Suppressor macrophage (primary cell): ENCODE data around the gene ADAM30.

ENCODE experiments used
- DNase-seq, 4 experiments: peaks; one replicate each; pipeline ENCODE4 v3.0.0-alpha.2; 2020 to 2022
- total RNA-seq, 17 experiments: gene quantifications; one replicate each; lab custom pipeline; 2026; ENCODE audit warnings: mixed read lengths in 6 of 17, inconsistent platforms in 3 of 17; lab: John Stamatoyannopoulos, UW

The ADAM30 gene
- total RNA-seq, result 0 to 1.2 (median 0) reads per million in 17 experiments

DNA sequence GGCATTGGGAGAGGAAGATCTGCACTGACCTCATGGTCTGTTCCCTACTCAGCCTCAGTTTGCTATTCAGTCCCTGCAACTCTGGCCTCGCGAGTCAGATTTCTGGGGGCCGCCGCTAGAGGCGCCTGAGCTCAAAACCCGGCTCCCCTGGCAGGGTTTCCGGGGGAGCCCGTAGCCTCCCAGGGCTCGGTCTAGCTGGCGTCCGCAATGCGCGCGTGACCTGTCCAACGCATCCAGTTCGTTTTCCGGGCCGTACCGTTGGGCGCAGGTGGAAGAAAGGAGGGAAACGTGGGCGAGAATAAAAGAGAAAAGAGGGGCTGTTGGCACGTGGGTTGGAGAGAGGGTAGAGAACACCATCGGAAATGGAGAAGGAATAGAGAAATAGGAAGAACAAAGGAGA, at the start of gene ADAM30:
Gene ADAM30 (minus strand): TSS at position 213 of the 400 bp plus-strand sequence. CDS start 179 bp downstream, at position 34.
- DNase-seq, result no peak

DNA sequence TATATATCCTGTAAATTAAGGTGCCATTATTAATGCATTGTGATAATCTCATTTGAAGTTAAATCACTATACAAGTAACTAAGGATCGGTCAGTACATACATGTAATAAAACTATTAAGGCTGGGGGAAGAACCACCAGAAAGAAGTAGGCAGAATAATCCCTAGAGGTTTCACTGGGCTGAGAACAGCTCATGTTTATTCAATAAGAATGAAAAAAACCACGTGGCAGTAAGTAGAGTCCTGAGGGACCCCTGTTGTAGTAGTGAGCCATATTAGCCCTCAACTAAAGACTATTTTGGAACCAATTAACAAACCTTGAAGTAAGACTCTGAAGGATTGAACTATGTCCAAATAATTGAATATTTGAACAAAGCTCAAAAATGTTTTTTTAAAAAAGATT, 46.9 kb upstream of the ADAM30 start:
- DNase-seq, result no peak

DNA sequence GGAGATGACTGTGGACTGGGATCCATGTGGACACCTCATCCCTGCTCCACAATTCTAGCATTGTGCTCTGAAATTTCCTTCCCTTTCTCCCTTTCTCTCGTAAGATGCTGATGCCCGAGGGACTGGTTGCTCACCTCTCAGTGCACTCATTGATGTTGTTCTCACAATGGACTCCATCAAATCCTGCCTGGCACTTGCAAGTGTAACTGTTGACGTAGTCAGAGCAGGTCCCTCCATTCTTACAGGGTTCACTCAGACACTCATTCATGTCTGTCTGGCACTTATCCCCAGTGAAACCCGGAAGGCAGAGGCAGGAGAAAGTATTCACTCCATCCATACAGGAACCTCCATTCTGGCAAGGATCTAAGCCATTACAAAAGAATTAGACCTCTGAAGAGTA, 45.1 kb upstream of the ADAM30 start:
- DNase-seq, result no peak

DNA sequence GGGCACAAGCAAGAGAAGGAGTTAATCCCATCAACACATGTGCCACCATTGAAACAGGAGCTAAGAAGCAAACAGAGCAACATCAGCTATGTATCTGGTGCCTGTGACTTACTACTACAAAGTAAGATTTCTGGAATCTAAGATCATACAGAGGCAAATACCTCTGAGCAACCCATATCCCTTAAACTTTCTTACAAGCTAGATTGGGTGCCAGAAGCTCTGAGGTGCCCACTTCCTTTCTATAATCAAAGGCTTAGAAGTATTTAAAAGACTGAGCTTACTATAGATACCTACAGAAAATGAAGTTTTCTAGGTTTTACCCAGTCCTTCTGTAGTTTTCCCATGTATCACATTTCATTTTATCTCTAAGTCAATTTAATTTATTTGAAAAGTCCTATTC, 44.4 kb upstream of the ADAM30 start:
- no peak for DNase-seq

DNA sequence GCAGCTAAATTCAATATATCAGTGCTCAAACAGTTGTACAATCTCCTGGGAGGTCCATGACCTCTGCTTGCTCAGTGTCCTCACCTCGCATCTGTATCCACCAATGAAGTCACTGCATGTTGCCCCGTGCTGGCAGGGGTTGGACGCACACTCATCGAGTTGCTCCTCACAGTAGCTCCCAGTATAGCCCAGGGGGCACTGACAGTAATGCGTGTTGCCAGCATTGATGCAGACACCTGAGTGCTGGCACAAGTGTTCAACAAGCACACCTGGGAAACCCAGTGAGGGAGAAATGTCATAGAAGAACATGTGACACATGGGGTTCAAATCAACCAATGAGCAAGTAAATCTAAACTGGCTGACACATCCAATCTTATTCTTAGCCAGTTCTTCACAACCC, 40.9 kb upstream of the ADAM30 start:
- no peak for DNase-seq

DNA sequence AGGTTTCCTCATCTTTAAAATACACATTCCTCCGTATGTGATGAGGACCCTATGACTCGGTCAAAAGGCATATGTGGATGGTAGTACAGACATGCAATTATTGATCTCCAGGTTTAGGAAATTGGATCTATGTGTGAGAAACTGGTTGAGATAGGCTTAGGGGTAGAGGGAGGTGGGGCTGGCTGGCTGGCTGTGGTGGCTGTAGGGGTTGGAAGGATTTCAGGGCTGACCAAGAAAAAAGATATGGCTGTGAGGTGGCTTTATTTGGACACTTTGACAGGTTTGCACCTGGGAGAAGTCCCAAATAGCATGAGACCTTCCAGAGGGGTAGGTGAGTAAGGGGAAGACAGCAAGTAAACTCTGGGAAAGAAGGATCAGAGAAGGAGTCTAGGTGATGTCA, 39.6 kb upstream of the ADAM30 start:
- no peak for DNase-seq

DNA sequence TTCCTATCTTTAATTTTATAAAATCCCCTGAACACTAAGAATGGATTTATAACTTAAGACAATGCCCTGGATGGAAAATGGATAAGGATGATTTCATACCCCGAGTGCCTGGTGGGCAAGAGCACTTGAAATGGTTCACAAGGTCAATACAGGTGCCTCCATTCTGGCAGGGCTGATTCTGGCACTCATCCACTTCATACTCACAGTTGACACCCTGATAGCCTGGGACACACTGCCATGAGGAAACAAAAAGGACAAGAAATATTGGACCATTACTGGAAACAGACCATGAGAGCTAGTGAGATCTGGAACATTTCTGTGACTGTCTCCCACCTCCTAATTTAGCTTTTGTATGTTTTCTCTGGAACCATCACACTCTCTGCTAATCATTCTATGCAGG, 39.1 kb upstream of the ADAM30 start:
- DNase-seq, result no peak

DNA sequence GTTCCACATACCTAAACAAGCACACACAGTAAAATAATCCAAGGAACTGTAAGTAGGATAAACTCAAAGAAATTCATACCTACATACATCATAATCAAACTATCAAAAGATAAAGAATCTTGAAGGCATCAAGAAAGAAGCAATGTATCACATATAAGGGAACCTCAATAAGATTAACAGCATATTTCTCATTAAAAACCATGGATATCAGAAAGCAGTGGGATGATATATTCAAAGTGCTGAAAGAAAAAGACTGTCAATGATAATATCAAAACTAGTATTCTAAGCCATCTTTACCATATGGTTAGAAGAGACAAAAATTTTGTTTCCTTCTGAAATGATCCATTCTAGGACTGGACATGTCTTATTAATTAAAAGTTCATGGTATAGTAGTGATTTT, 37.1 kb upstream of the ADAM30 start:
- no peak for DNase-seq

DNA sequence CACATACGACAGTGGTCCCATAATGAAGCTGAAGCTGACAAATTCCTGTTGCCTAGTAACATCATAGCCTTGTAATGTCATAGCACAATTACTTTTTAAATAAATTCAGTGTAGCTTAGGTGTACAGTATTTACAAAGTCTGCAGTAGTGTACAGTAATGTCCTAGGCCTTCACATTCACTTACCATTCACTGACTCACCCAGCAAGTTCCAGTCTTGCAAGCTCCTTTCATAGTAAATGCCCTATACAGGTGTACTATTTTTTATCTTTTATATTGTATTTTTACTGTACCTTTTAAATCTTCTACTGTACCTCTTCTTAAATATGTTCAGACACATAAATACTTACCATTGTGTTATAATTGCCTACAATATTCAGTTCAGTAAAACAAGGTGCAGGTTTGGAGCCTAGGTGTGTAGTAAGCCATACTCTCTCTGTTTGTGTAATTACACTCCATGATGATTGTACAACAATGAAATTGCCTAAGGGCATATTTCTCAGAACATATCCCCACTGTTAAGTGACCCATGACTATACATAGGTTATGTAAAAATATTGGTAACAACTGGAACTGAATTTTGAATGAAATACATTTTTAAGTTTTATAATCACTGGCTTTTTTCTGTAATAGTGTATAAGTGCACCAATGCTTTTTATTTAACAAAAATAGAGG, 33.5 kb upstream of the ADAM30 start:
- no peak for DNase-seq

DNA sequence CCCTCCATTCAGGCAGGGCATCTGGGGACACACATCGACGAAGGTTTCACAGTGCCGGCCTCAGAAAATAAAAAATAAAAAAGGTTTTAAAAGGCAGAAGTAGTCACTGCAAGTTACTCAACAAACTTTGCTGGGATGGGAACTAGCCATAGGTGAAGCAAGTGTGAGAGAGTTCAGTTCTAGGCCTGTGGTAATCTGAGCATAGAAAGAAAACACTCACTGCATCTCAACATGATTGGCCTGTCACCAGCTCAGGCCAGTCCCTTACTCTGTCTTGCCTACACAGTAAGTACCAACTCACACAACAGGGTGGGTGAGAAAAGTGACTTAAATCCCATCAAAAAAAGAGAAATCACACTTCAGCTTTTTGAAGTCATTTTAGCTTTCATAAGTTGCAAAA, 30.2 kb upstream of the ADAM30 start:
- no peak for DNase-seq

DNA sequence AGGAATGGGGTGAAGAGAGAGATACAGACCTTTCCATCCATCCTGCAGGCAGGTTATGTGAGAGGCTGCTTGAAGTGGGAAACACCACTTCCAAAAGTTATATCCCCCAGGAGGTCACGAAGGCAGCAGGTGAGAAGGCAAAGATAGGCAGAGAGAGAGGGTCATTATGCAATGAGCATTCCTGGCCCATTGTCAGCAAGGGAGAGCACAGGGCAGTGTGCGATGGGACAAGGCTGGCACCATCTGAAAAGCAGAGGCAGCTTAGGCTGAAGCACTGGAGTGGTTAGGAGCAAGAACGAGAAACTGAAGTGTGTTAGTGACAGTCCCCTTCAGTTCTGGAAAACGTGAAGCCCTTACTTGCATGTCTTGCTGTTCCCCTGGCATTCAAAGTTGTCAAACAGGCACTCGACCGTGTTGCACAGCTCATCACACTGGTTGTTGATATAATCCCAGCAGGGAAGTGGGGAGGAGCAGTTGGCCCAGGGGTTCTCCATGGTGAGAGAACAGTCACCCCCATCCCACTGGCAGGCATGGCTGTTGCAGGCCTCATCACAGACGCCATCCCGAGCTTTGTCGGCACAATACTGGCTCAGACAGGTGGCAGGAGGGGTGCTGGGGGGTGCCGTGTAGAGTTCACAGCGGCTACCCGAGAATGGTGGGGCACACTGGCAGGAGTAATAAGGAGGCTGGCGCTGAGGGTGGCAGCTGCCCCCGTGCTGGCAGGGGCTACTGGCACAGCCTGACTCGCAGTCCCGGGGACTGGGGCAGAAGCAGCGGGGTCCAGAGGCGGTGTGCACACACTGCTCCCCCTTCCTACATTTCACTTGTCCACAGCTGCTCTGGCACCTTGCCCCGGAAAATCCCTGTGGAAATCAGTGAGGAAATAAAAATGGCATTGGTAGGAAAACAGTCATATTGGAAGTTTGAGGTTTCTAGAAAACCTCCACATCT, 28.9 kb upstream of the ADAM30 start:
- no peak for DNase-seq

DNA sequence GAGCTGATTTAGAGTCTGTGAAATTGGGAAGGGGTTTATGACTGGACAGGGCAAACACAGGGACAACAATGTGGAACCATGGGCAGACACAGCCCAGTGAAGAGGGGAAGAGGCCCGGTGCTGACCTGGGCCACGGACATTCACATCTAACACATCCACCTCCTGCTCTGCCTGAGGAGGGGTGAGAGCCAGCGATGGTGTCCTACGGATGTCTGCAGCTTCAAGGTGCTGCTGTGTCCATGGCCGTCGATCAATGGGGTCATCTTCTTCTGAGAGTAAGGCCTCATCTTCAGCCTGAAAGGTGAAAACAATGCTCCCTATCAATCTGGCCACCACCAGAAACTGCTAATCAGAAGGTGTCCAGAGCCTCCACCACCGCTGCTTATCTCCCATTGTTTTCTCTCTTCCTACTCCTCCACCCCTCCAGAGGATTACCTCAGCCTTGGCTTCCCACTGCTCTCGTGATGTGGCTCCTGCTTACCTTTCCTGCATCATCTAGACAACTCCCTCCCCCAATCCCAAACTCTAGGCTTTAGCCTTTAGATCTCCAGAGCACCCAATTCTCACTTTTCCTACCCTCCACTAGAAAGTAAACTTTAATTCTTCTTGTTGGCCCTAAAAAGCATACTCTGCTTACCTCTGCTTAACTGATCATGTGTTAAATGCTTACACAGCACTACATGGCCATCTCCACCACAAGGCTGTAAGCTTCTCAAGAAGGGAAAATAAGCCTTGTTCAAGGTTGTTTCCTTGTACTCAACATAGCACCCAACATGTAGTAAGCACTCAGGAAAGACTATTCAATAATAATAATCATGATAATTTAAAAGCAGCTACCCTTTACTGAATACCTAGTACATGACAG, 24.0 kb upstream of the ADAM30 start:
- DNase-seq, result no peak

DNA sequence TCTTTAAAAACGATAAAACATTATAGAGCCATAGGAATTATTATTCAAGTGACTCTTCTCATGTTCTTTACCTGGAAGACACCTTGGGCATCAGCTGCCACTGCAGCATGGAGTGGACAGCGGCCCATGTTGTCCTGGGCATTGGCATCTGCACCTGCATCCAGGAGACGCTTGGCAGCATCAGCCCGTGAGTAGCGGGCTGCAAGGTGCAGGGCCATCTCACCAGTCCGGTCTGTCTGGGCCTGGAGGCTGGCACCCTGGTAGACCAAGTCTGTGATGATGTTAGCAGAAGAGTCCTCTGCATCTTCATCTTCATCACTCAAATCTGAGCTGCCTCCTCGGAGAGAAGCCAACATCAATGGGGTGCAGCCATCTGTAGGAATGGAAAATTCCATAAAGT, 22.9 kb upstream of the ADAM30 start:
- DNase-seq, result no peak

DNA sequence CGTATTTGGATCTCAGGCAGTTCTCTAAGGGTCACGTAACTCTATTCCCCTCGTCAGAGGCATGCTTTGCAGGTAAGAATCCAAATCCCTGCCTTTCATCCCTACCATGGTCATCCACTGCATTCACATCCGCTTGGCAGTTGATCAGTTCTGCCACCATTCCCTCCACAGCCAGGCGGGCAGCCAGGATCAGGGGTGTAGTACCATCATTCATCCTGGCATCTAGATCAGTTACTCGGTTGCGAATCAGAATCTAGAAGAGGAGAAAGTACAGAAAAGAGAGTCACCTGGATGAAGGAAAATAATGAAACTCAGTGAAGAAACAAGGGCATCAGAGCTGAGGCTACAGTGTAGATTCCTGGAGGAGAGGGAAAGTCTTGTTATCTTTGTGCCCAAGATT, 22.0 kb upstream of the ADAM30 start:
- DNase-seq, result no peak

DNA sequence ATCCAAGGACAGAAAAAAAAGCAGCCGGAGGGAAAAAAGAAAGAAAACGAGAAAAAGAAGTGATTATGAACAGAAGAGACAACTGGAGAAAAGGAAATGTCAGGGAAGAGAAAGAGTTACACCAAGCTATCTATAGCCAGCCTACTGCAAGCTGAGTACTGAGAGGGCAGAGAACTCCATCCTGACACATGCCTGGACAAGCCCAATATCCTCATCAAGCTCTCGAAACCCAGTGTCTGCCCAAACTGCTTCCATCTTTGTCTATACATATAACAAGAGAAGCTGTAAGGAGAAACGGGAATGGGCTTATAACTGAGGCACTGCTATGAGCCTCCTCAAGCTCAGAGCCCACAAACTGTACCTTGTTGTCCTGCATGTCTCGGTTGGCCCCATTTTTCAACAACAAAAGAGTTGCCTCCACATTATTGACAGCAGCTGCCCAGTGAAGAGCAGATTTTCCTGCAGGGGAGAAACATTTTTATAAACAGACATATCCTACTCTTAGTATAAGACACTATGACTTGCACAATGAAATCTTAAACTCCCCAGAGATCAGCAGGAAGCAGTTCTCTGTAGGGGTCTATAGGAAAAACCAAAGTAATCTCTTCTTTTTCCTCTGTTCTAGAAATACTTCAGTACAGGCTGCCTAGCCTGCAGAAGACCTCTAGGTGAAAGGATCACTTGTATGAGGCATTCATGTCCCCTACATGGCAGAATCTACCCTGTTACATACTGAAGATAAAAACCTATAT, 21.2 kb upstream of the ADAM30 start:
- no peak for DNase-seq

DNA sequence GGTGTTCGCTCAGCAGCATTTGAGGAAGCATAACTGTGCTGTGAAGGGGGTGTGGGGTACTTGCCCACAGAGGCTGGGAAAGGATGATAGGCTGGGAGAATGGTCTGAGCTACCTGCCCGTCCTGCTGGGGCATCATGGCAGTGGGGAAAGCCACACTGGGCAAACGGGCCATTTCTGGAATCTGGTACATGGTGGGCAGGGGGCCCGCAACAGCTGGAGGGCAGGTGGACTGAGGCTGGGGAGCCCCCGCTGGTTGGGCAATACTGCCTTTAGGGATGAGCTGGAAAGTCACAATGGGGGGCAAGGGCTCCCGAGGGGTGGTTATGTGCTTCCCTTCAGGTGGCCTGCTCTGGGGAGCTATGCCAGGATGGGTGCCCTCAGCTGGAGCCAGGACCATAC, 19.2 kb upstream of the ADAM30 start:
- no peak for DNase-seq

DNA sequence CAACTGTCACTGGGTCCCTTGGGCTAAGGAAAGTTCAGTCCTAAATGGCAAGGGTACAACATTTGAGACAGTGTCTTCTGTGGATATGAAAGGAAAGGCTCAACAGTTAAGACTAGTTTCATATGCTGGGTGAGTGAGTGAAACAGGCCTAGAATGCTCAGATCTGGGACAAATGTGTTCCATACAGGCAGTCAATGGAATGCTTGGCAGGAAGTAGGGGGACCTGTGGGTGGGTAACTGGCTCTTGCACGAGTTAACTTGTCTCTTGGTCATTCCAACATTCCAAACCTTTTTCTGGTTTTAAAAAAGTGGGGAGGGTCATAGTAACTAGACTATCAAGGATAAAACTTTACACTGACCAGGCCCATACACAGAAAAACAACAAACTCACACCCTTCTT, 17.8 kb upstream of the ADAM30 start:
- DNase-seq, result no peak

DNA sequence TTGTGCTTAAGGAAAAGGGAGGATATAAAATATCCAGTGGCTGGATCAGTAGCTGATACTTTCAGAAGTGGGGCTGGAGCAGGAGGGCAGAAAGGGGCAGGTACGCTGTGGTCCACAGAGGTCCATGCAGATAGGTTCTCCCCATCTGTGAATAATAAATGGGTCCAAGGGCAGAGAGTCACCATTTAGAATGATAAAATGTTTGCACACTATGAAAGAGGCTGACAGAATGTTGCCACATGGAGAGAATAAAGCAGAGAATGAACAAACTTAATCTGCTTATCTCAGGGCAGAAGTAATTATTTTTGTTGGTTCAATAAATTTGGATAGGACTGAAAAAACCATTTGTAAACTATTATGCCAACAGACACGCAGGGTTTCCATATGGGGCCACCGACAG, 16.6 kb upstream of the ADAM30 start:
- DNase-seq, result no peak

DNA sequence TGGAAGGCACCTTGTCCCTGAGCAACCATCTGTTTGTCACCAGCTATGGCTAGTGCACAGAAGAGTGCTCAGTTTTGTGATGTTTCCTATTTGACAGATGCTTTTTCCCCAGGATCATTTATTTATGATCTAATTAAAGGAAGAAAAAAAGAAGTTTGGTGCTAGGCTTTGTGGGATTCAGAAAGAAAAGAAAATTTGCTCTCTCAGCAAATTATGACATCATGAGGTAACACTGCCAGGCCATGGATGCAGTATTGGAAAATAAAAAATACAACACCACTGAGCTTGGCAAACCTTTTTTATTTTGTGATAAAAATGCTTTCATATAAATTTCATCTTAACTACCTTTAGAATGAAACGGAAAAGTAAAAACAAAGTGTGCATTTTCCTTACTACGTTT, 15.5 kb upstream of the ADAM30 start:
- no peak for DNase-seq

DNA sequence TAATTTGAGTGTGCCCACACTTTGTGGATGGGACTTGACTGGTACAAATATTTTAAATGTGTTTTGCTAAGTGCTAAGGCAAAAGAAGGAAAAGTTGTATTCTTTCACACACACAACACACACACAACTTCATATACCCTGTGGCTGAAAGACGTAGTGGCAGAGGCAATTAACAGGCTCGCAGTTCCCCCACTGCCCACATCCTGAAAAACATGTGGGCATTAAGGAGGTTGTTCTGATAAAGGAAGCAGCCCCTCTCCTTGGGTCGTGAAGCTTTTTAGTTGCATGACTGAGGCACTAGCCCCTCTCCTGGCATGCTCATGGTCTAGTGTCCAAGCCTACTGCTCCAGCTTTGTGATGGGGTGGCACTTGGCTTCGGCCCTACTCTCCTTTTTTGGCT, 14.3 kb upstream of the ADAM30 start:
- no peak for DNase-seq

DNA sequence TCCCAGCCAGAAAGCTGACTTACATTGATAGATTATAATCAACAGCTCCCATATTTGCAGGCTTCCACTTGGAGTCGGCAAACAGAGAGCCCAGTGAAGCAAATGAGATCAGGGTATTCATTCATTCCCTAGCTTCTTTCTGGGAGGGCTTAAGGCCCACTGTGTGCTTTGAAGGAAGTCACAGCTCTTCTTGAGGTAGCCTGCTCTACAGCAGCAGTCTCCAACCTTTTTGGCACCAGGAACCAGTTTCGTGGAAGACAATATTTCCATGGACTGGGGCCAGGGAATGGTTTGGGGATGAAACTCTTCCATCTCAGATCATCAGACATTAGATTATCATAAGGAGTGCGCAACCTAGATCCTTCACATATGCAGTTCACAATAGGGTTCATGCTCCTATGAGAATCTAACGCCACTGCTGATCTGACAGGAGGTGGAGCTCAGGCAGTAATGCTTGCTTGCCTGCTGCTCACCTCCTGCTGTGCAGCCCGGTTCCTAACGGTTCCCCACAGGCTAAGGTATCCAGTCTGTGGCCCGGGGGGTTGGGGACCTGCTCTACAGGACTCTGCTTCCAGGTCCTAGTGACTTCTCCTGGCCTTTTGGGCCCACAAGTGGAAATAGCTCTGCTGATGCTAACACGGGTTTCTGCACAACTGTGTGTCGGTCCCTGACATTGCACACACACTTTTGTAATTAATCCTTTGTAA, 13.7 kb upstream of the ADAM30 start:
- DNase-seq, result no peak

DNA sequence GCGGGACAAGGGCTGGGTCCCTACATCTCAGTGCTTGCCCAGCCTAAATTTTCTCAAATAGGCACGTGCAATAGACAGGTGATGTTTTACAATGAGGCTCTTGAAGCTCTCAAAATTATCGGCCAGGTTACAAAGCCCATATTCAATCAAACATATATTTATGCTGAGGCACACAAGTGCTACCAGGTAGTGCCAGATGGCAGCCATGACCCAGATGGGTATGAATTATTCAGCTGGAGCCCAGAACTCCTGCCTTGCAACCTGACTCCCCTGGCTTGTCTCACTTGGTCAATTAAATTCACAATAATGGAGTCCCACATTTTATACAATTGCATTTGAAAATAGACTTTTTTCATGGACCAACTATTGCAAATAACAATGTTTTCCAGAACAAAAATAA, 12.3 kb upstream of the ADAM30 start:
- DNase-seq, result no peak
